Endothelial cell of umbilical vein (primary cell): ENCODE results near the gene PRKD2. TPM values are rescaled to one million over a fixed set of nuclear protein-coding genes. Genes with fewer than 3 reads are reported as not detected.

ENCODE experiments used
- BruUV-seq: library from RNA; stranded (reverse); fragments of 400-500 nt; replicated peaks from 2 replicates; lab custom pipeline; 2021; lab: Mats Ljungman, UMichigan
- CTCF ChIA-PET: fragments of 300-600, 350-600 bp; sonication (Branson Sonifier 250); formaldehyde crosslinking; loops from one replicate; lab custom pipeline; 2021; ENCODE audit warnings: antibody characterized with exemption, inconsistent platforms; lab: Charles Lee
- POLR2A ChIA-PET: fragments of 300-600, 350-600 bp; sonication (Branson Sonifier 250); formaldehyde crosslinking; loops from one replicate; lab custom pipeline; 2021; ENCODE audit warnings: antibody characterized with exemption, inconsistent platforms; lab: Charles Lee
- DNase-seq: peaks from one replicate; pipeline ENCODE4 v3.0.0-alpha.2; 2011; ENCODE audit warnings: low read depth, low spot score
- FAIRE-seq: peaks from 2 replicates; lab custom pipeline; 2011; peaks lifted over from hg19 to GRCh38; lab: Jason Lieb, UNC
- H2AFZ ChIP-seq: 2 replicates; pipeline ENCODE4 v1.6.0; 2012; ENCODE audit warnings: low read depth, low read length, control low read depth, inconsistent platforms
- H3K27ac ChIP-seq: 2 replicates; pipeline ENCODE4 v1.5.1; 2011; ENCODE audit warnings: low read depth, mild to moderate bottlenecking, control low read depth, low read length, moderate library complexity; ENCODE audit not compliant: insufficient read depth
- H3K27me3 ChIP-seq, 2 experiments: 2 replicates each; pipeline versions ENCODE4 v1.6.0 to v1.6.1; 2011; ENCODE audit warnings: low read length in 2 of 2, mixed read lengths in 1 of 2; ENCODE audit not compliant: control insufficient read depth in 2 of 2, insufficient read depth in 2 of 2
- H3K36me3 ChIP-seq, 2 experiments: 2 replicates in 1 of 2; 3 replicates in 1 of 2; pipeline ENCODE4 v1.5.1; 2011; ENCODE audit warnings: low read length in 2 of 2, mild to moderate bottlenecking in 1 of 2, moderate library complexity in 1 of 2; ENCODE audit not compliant: control insufficient read depth in 2 of 2, insufficient read depth in 2 of 2; ENCODE audit errors: extremely low read depth in 1 of 2
- H3K4me1 ChIP-seq: 3 replicates; pipeline ENCODE4 v1.5.1; 2011; ENCODE audit warnings: mild to moderate bottlenecking, low read length; ENCODE audit not compliant: control insufficient read depth, insufficient read depth; ENCODE audit errors: extremely low read depth
- H3K4me2 ChIP-seq: 2 replicates; pipeline ENCODE4 v1.6.1; 2011; ENCODE audit warnings: low read length, control low read depth, mixed read lengths; ENCODE audit not compliant: insufficient read depth
- H3K4me3 ChIP-seq, 3 experiments: fragments of 200-600 bp in 1 of 3; sonication (generic), shearing (Covaris generic) in 1 of 3; replicated peaks in 1 of 3; 2 replicates each; pipeline ENCODE4 v1.5.1; 2011 to 2016; ENCODE audit warnings: control low read depth in 3 of 3, low read length in 3 of 3, mild to moderate bottlenecking in 2 of 3, inconsistent platforms in 1 of 3, low read depth in 1 of 3, moderate library complexity in 1 of 3; ENCODE audit not compliant: insufficient read depth in 1 of 3
- H3K79me2 ChIP-seq: 2 replicates; pipeline ENCODE4 v1.6.0; 2012; ENCODE audit warnings: low read length, inconsistent platforms; ENCODE audit not compliant: control insufficient read depth, insufficient read depth
- H3K9ac ChIP-seq: replicated peaks from 2 replicates; pipeline ENCODE3; 2011; ENCODE audit warnings: low read length, control low read depth; ENCODE audit not compliant: insufficient read depth; ENCODE audit errors: extremely low read depth
- H3K9me1 ChIP-seq: replicated peaks from 3 replicates; pipeline ENCODE4 v1.6.0; 2011; ENCODE audit warnings: mild to moderate bottlenecking, low read length; ENCODE audit not compliant: control insufficient read depth, insufficient read depth; ENCODE audit errors: extremely low read depth
- H3K9me3 ChIP-seq: replicated peaks from 2 replicates; pipeline ENCODE4 v1.5.1; 2012; ENCODE audit warnings: low read length, inconsistent platforms; ENCODE audit not compliant: control insufficient read depth, insufficient read depth
- H4K20me1 ChIP-seq: replicated peaks from 2 replicates; pipeline ENCODE3; 2011; ENCODE audit warnings: mild to moderate bottlenecking, low read length; ENCODE audit not compliant: control insufficient read depth, insufficient read depth; ENCODE audit errors: extremely low read depth
- EZH2 ChIP-seq: IDR thresholded peaks from 2 replicates; pipeline ENCODE4 v1.6.1; 2012; ENCODE audit warnings: borderline replicate concordance, low read depth, mild to moderate bottlenecking, moderate library complexity, low read length, inconsistent platforms; ENCODE audit not compliant: severe bottlenecking
- FOS ChIP-seq: IDR thresholded peaks from 2 replicates; pipeline ENCODE4 v1.6.1; 2011; ENCODE audit warnings: mild to moderate bottlenecking, low read length, moderate library complexity, borderline replicate concordance; ENCODE audit not compliant: insufficient read depth
- GATA2 ChIP-seq: IDR thresholded peaks from 2 replicates; pipeline ENCODE4 v1.7.0; 2011; ENCODE audit warnings: low read depth, mild to moderate bottlenecking, moderate library complexity, mixed read lengths, low read length; ENCODE audit not compliant: insufficient read length, insufficient read depth
- JUN ChIP-seq: IDR thresholded peaks from 2 replicates; pipeline ENCODE4 v1.6.1; 2011; ENCODE audit warnings: borderline replicate concordance, low read depth; ENCODE audit not compliant: insufficient read length, insufficient read depth
- MYC ChIP-seq: IDR thresholded peaks from one replicate; pipeline ENCODE4 v1.6.1; 2011; ENCODE audit warnings: mild to moderate bottlenecking, low read depth, low read length
- POLR2A ChIP-seq: IDR thresholded peaks from 2 replicates; pipeline ENCODE4 v1.6.1; 2012; ENCODE audit warnings: low read depth, mild to moderate bottlenecking, control low read depth, low read length
- POLR2AphosphoS5 ChIP-seq: IDR thresholded peaks from 2 replicates; pipeline ENCODE4 v1.6.1; 2012; ENCODE audit warnings: low read depth, mild to moderate bottlenecking, control low read depth, low read length, moderate library complexity; ENCODE audit not compliant: insufficient read depth
- dilution Hi-C: fragments of 300-500 bp; cut with MboI; formaldehyde crosslinking; loops from one replicate; pipeline ENCODE4 v1.15.0; 2019; ENCODE audit warnings: low sequenced_read_pairs; ENCODE audit not compliant: extremely low pct_ligation_motif_present
- intact Hi-C: fragments of 100-400 bp; cut with micrococcal nuclease; formaldehyde crosslinking; loops from one replicate; pipeline ENCODE4 v1.10.0; 2022
- polyA plus RNA-seq, 4 experiments: library from polyadenylated mRNA; depleted of rRNA in 3 of 4; stranded (reverse) in 3 of 4; unstranded in 1 of 4; fragments of >200 nt; gene quantifications; 2 replicates each; pipeline versions ENCODE4 v1.2.1 to v1.2.3, GENCODE V29; 2011 to 2012; ENCODE audit warnings: missing spikeins in 1 of 4
- total RNA-seq: library from RNA; stranded (reverse); gene quantifications from 2 replicates; pipeline ENCODE4 v1.2.3, GENCODE V29; 2021
- TF ChIP-seq, protein P1 (sequence below): IDR thresholded peaks from 2 replicates; pipeline ENCODE4 v1.6.1; 2011; ENCODE audit not compliant: insufficient read depth, insufficient read length
- TF ChIP-seq, protein P2 (sequence below), 2 donors: IDR thresholded peaks; 1 replicate in 1 of 2; 2 replicates in 1 of 2; pipeline ENCODE4 v1.5.1; 2011; ENCODE audit warnings: low read length in 2 of 2, mild to moderate bottlenecking in 2 of 2, moderate library complexity in 2 of 2, control low read depth in 1 of 2, inconsistent platforms in 1 of 2, low read depth in 1 of 2; ENCODE audit not compliant: insufficient read depth in 1 of 2; ENCODE audit errors: extremely low read depth in 1 of 2

The PRKD2 gene
- total and polyA plus RNA-seq, 2 donors (not counting 3 experiments of a cell fraction or from before 2014, with no cell fraction given), result 40.4 to 94.9 TPM

DNA sequence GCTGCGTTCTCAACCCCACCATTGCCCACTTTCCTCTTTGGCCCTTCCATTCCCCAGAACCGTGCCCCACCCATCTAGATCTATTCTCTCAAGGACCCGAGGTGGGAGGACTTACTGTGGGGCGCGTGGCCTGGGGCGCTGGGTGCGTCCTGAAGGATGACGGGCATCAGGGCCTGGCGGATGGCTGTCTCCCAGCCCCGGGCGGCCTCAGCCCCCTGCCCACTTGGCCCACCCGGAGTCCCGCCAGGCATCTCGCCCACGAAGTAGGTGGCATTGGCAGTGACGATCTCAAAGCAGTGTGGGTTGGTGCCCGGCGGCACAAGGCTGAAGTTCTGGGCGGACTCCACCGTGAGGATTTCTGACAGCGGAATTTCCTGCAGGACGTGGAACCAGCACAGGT lies 23.2 kb downstream of the PRKD2 start:
- TF ChIP-seq JUN, result no peak
- TF ChIP-seq MYC, result no peak
- no peak for TF ChIP-seq GATA2
- TF ChIP-seq, protein P1, sequence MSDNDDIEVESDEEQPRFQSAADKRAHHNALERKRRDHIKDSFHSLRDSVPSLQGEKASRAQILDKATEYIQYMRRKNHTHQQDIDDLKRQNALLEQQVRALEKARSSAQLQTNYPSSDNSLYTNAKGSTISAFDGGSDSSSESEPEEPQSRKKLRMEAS, result no peak
- TF ChIP-seq POLR2AphosphoS5, result no peak
- TF ChIP-seq EZH2, result no peak
- no peak for TF ChIP-seq POLR2A
- TF ChIP-seq FOS, result no peak
- TF ChIP-seq, protein P2, sequence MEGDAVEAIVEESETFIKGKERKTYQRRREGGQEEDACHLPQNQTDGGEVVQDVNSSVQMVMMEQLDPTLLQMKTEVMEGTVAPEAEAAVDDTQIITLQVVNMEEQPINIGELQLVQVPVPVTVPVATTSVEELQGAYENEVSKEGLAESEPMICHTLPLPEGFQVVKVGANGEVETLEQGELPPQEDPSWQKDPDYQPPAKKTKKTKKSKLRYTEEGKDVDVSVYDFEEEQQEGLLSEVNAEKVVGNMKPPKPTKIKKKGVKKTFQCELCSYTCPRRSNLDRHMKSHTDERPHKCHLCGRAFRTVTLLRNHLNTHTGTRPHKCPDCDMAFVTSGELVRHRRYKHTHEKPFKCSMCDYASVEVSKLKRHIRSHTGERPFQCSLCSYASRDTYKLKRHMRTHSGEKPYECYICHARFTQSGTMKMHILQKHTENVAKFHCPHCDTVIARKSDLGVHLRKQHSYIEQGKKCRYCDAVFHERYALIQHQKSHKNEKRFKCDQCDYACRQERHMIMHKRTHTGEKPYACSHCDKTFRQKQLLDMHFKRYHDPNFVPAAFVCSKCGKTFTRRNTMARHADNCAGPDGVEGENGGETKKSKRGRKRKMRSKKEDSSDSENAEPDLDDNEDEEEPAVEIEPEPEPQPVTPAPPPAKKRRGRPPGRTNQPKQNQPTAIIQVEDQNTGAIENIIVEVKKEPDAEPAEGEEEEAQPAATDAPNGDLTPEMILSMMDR (IDR thresholded peaks at IDR 0.05; ENCODE audit: extremely low read depth in 1 of 2, insufficient read depth in 1 of 2, low read depth in 1 of 2, low read length in 2 of 2), result no peak
- Histone ChIP-seq H3K4me1 (no peaks in the 10 kb centered on the region), H3K27me3 (no peaks in the 10 kb centered on the region), H2AFZ (no peak overlapping the region), H3K27ac (no peak overlapping the region), H3K9ac (no peak overlapping the region), H3K79me2 (no peaks in the 10 kb centered on the region), H4K20me1 (no peaks in the 10 kb centered on the region), H3K9me1 (no peaks in the 10 kb centered on the region), H3K36me3 (peaks cover 25 to 72% of the 10 kb centered on the region in 2 experiments), H3K9me3 (no peaks in the 10 kb centered on the region), H3K4me2 (no peak overlapping the region), H3K4me3 (no peak overlapping the region)
- no peak for FAIRE-seq
- ChIA-PET POLR2A (no interaction called here), CTCF (no interaction called here)
- no peak for DNase-seq
- BruUV-seq, result no TSS peak
- dilution Hi-C loops (no loop called here), intact Hi-C loops (no loop called here)
